Body of pancreas (tissue), 4 donors: Measurements from ENCODE around the gene PBXIP1. TPM values are rescaled to one million over a fixed set of nuclear protein-coding genes. Genes with fewer than 3 reads are reported as not detected.

Experiments used
- ATAC-seq: fragments of 150-250 bp; one replicate; pipeline ENCODE4 v1.9.1; 2016
- DNase-seq, 4 donors: peaks; one replicate each; pipeline ENCODE4 v3.0.0-alpha.2; 2019
- H3K27ac ChIP-seq, 4 donors: fragments of 200-600 bp; sonication (generic); 1 replicate in 3 of 4; 2 replicates in 1 of 4; pipeline versions ENCODE4 v1.5.1 to v1.6.1; 2016 to 2019; ENCODE audit warnings: mild to moderate bottlenecking in 1 of 4, mixed read lengths in 1 of 4, moderate library complexity in 1 of 4
- H3K27me3 ChIP-seq, 2 donors: fragments of 200-600 bp; sonication (generic); one replicate each; pipeline ENCODE4 v1.6.0; 2016; ENCODE audit warnings: mild to moderate bottlenecking in 1 of 2
- H3K36me3 ChIP-seq, 2 donors: fragments of 200-600 bp; sonication (generic); replicated peaks in 1 of 2; 2 replicates each; pipeline ENCODE4 v1.5.1; 2016; ENCODE audit warnings: low read depth in 2 of 2; ENCODE audit not compliant: insufficient read depth in 1 of 2
- H3K4me1 ChIP-seq: fragments of 200-600 bp; sonication (generic); one replicate; pipeline ENCODE4 v1.6.0; 2016
- H3K4me3 ChIP-seq, 2 donors: fragments of 200-600 bp; sonication (generic); 1 replicate in 1 of 2; 2 replicates in 1 of 2; pipeline ENCODE4 v1.5.1; 2016 to 2019
- H3K9me3 ChIP-seq, 3 donors: fragments of 200-600 bp; sonication (generic); 1 replicate in 2 of 3; 2 replicates in 1 of 3; pipeline ENCODE4 v1.5.1; 2016
- CTCF ChIP-seq, 7 experiments: fragments of 450-650 bp in 4 of 7; fragments of 200-600 bp in 3 of 7; sonication (generic) in 3 of 7; IDR thresholded peaks; one replicate each; pipeline ENCODE4 v1.5.1; 2016 to 2019; ENCODE audit warnings: antibody characterized with exemption in 7 of 7
- POLR2A ChIP-seq, 3 donors: fragments of 450-650 bp; IDR thresholded peaks; one replicate each; pipeline ENCODE4 v1.6.1; 2016; ENCODE audit warnings: antibody characterized with exemption in 3 of 3, mild to moderate bottlenecking in 2 of 3
- WGBS, 2 donors: methylation state at CpG; one replicate each; pipeline ENCODE4 v1.1.5; 2017; 5-methylcytosine and 5-hydroxymethylcytosine counted together
- intact Hi-C: fragments of 100-400 bp; cut with DNase I; formaldehyde crosslinking; loops from one replicate; pipeline ENCODE4 v1.15.1; 2023
- total RNA-seq, 2 donors: library from RNA; depleted of rRNA; stranded (reverse); fragments of >200 nt; gene quantifications; one replicate each; pipeline ENCODE4 v1.1.0, GENCODE V29; 2016

PBXIP1 gene
- total RNA-seq, 2 donors from 2014 or later = 26.0 to 60.7 TPM

GRCh38 chr1:154960446-154961136 lies 4.7 kb upstream of the PBXIP1 start:
- peak overlapping the region; percentile 95 to 97 for H3K4me3 ChIP-seq
- H3K27ac ChIP-seq = peak overlapping the region in 3 of 4 donors; percentile 91 to 99 (median 99)
- TF ChIP-seq POLR2A (IDR thresholded peaks at IDR 0.05) (no peak), CTCF (IDR thresholded peaks at IDR 0.05) (no peak)
- no peaks in the 10 kb centered on the region for H3K27me3 ChIP-seq
- DNase-seq (no peak), ATAC-seq (no peak)
- 30 to 35% methylated on average over 10 of the region's 10 CpGs for WGBS, 2 donors
- no peaks in the 10 kb centered on the region for H3K9me3 ChIP-seq
- H3K36me3 ChIP-seq = peaks cover 0 to 17% of the 10 kb centered on the region in 2 donors
- H3K4me1 ChIP-seq = peaks cover 38% of the 10 kb centered on the region
- intact Hi-C loops = loop anchor here (5.0 kb wide), 1 partner anchor 52 kb away; no protein-coding TSS in a partner anchor

GRCh38 chr1:154959426-154959780 lies 3.5 kb upstream of the PBXIP1 start:
- 85 to 94% methylated on average over 7 of the region's 7 CpGs for WGBS, 2 donors
- intact Hi-C loops = no loop called here
- Histone ChIP-seq H3K4me3 (no peak overlapping the region), H3K27ac (no peak overlapping the region), H3K4me1 (peaks cover 50% of the 10 kb centered on the region), H3K9me3 (no peaks in the 10 kb centered on the region), H3K36me3 (peaks cover 0 to 10% of the 10 kb centered on the region in 2 donors), H3K27me3 (no peaks in the 10 kb centered on the region)
- TF ChIP-seq POLR2A (IDR thresholded peaks at IDR 0.05) = no peak
- no peak for TF ChIP-seq CTCF (IDR thresholded peaks at IDR 0.05)
- DNase-seq = no peak
- no peak for ATAC-seq

- intact Hi-C loops = no loop called here
- no peak overlapping the region for H3K4me3 ChIP-seq
- ATAC-seq (no peak), DNase-seq (no peak)
- H3K36me3 ChIP-seq = peaks cover 0 to 9% of the 10 kb centered on the region in 2 donors
- WGBS, 2 donors = 87 to 91% methylated on average over 12 of the region's 16 CpGs
- TF ChIP-seq POLR2A (IDR thresholded peaks at IDR 0.05) (no peak), CTCF (IDR thresholded peaks at IDR 0.05) (no peak)
- H3K4me1 ChIP-seq = peaks cover 56% of the 10 kb centered on the region
- H3K9me3 ChIP-seq = no peaks in the 10 kb centered on the region
- H3K27me3 ChIP-seq = no peaks in the 10 kb centered on the region
- no peak overlapping the region for H3K27ac ChIP-seq
Measured at GRCh38 chr1:154958681-154959425, 3.0 kb upstream of the PBXIP1 start.

GRCh38 chr1:154958036-154958435 lies 2.1 kb upstream of the PBXIP1 start:
- Histone ChIP-seq H3K4me3 (no peak overlapping the region), H3K27ac (no peak overlapping the region), H3K4me1 (peaks cover 61% of the 10 kb centered on the region), H3K36me3 (peaks cover 0 to 4% of the 10 kb centered on the region in 2 donors), H3K27me3 (no peaks in the 10 kb centered on the region), H3K9me3 (no peaks in the 10 kb centered on the region)
- 78 to 79% methylated on average over 2 of the region's 2 CpGs for WGBS, 2 donors
- DNase-seq = no peak
- no peak for ATAC-seq
- no peak for TF ChIP-seq CTCF (IDR thresholded peaks at IDR 0.05)
- TF ChIP-seq POLR2A (IDR thresholded peaks at IDR 0.05) = no peak
- intact Hi-C loops = no loop called here
